NCI-H524 (cell line): ENCODE results near the gene MLLT10.
A peak's percentile ranks its signal among the peaks of the same experiment; 100 is the strongest.

Experiments
- DNase-seq, 2 experiments: peaks; one replicate each; lab custom pipeline; 2025; lab: John Stamatoyannopoulos, UW

MLLT10 gene

GRCh38 chr10:21517134-21518031, 16.6 kb upstream of the MLLT10 start:
- DNase-seq = peak in 1 of 2 experiments; percentile 50

GRCh38 chr10:21518149-21518640, 15.8 kb upstream of the MLLT10 start:
- peak; percentile 54 to 77 for DNase-seq

- peak in 1 of 2 experiments; percentile 34 for DNase-seq
Observed at GRCh38 chr10:21518641-21519396, 15.2 kb upstream of the MLLT10 start.

- DNase-seq = no peak
Observed at GRCh38 chr10:21519397-21519933, 14.6 kb upstream of the MLLT10 start.

GRCh38 chr10:21519941-21520436, 14.0 kb upstream of the MLLT10 start:
- peak in 1 of 2 experiments; percentile 34 for DNase-seq

DNA sequence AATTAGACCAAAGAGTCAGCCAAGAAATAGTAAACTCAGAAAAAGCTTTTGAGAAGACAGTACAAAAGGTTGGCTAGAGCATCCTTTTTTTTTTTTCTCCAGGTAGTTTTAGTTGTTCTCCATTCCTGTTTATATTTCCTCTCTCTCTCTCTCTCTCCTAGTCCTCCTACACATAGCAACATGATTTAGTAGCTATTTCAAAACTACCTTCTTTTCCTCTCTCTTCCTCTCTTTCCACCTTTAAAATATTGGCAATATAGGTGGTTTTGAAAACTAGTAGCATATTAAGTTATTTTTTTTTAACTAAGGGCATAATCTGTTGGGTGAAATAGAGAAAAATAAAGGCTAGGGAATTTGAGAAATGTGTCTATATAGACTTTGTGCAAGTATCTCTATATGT, 13.5 kb upstream of the MLLT10 start:
- no peak for DNase-seq

- DNase-seq = no peak
Observed at GRCh38 chr10:21520949-21521348, 13.1 kb upstream of the MLLT10 start.

DNA sequence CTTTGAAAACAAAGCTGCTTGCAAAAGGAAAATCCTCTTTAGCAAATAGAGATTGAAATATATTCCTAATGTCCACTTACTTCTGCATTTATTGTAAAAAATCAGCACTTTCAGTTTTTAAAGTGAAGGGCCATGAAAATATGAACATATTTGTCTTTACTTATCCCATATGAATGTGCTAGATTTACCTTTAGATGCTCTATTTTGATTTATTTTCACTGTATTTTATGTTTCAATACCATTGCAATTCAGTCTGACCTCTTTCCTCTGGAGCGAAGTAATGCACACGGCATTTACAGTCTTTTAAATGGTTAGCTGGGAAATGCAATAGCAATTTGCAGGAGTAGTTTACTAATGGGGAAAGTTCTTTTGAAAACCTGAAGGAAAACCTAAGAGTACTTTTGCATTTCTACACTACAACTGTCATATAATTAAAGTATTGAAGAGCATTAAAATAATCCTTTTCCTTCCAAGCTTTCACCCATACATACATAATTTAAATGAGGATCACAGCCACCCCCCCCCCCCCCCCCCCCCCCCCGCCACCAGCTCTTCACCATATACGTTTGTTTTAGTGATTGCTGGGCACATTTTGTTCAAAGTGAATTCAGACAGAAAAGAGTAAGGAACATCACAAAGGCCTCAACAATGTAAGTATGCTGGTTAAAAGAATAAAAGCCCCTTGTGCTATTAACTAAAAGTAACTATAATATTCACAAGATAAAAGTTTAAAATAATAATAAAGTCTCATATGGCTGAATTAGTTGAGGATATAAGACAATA, 12.1 kb upstream of the MLLT10 start:
- DNase-seq = no peak

- peak in 1 of 2 experiments; percentile 38 for DNase-seq
Observed at GRCh38 chr10:21522631-21523406, 11.2 kb upstream of the MLLT10 start.

GRCh38 chr10:21523557-21524008, 10.4 kb upstream of the MLLT10 start:
- DNase-seq = peak; percentile 61 to 78

DNA sequence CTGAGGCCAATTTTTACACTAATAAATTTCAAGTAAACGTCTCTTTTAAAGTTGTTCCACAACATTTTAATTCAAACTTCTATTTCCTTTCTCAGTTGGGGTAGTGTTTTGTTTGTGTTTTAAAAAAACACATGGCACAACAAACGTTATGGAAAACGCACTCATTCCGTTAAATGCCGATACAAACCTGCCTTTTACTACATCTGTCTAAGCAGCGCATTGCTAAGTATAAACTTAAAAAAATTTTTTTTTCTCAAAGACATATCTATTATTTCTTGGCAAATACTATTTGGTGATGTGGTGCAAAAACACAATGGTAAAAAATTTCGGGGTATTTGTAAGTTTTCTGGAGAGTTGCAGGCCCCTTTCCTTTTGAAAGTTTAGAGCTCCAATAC, 9.9 kb upstream of the MLLT10 start:
- DNase-seq = no peak

GRCh38 chr10:21524526-21525366, 9.3 kb upstream of the MLLT10 start:
- peak in 1 of 2 experiments; percentile 22 for DNase-seq

DNA sequence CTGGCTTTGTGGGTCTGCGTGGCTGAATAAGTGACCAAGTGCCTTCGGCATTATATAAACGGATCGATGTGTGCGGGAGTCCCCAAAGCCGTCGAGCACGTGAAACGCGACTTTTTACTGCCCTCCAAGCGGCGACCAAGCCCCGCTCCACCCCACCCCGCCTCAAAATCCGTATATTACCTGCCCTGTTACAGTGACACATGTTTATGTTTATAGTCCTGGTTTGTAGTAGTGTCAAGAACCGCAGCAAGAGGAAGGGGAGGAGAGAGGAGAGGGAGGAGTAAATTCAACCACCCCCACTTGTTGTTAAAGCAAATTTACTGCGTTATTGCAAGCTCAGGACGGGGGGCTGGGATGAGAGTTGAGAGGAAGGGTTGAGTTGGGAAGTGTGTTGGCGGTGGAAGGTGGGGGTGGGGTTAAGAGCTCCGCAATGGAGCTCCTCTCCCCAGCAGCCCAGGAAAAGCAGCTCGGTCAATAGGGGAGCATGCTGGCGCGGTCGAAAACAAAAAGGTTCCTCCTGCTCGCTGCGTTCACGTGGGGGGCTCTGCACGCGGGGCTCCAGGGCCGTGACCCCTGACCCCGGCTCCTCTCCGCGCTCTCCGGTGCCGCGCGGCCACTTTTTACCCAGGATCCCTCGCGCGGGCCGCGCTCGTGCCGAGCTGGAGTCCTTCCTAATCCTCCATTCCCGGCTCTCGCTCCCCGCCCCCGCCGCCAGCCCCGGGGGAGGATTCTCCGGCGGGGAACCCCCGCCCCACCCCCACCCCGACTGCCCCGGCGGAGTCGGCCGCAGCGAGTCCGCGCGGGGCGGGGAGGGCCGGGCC, 8.5 kb upstream of the MLLT10 start, which contains the start of gene SKIDA1:
Gene SKIDA1 (minus strand): TSS at position 316 of the 821 bp plus-strand sequence. CDS start 7,860 bp downstream, outside the sequence.
- peak; percentile 74 for DNase-seq

- DNase-seq = peak in 1 of 2 experiments; percentile 63
Observed at GRCh38 chr10:21526188-21526859, 7.7 kb upstream of the MLLT10 start.

DNA sequence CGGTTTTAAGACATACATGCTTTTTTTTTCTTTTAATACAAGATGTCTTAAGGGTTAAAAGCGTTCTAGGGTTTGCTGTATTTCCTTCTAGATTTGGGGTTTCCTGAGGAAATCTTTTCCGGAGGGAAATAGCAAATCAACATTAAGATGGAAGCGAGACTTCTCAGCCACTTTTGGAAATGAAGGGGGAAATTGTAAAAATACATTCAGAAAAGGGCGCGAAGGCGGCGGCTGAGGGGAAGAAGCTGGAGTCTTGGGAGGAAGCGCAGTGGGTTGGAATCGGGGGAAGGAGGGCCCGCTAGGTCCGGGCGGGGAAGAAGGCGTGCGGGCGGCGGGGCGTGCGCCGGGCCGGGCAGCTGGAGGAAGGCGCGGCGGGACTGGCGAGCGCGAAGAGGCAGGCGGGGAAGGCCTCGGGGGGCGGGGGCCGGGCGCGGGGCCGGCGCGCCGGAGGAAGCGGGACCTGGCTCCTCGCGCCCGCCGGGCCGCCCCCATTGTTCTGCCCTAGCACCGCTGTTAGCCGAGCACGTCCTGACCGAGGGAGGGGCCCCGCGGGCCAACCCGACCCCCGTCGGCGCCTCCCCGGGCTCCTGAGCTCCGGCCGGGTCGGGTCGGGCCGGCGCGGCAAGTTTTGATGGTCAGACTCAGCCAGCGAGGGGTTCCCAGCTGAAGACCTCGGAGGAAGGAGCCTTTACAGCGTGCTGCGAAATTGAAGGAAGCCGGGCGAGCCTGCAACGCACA, 7.0 kb upstream of the MLLT10 start:
- peak in 1 of 2 experiments; percentile 8 for DNase-seq

DNA sequence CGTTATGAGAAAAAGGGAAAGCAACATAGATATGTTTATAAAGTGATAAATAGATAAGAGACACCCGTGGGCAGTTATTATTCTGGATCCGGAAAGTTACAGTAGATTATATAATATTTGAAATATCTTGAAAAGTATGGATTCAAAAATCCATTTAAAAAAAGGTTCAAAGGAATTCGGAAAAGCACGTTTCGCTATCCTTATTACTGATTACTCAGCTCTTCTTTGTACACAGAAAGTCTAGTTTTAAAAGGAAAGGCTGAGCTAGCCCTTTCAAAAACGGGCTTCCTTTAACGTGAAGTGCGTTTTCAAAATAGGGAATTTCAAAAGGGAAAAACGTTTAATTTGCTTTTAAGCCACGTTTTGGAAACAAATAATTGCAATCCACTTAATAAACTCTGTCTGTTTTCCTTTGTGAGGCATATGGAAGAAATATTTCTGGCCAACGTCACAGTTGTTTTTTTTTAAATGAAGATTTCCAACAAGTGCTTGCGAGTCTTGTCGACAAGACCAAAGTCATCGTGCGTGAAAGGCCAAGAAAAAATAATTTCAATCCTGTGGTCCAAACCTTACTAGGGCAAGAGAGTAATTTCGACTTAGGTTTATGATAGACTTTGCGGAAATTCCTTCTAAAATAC, 6.3 kb upstream of the MLLT10 start:
- DNase-seq = peak in 1 of 2 experiments; percentile 40
